ES-I3 (cell line): ENCODE data around the gene CTTNBP2NL.
"Not testable (repeated sequence)": the region's sequence is repeated elsewhere in the genome, so short reads cannot be mapped to it uniquely, and the experiment has no call there.

ENCODE experiments used
- H3K36me3 ChIP-seq: 2 replicates; pipeline ENCODE4 v1.6.1; 2013; ENCODE audit warnings: mild to moderate bottlenecking, low read length, control low read depth, moderate library complexity; ENCODE audit not compliant: insufficient read depth
- H3K4me1 ChIP-seq: 2 replicates; pipeline ENCODE4 v1.6.1; 2013; ENCODE audit warnings: mild to moderate bottlenecking, control low read depth, low read length; ENCODE audit not compliant: insufficient read depth
- H3K9ac ChIP-seq: 2 replicates; pipeline ENCODE4 v1.6.1; 2013; ENCODE audit warnings: low read depth, mild to moderate bottlenecking, low read length, moderate library complexity
- H3K9me3 ChIP-seq: 2 replicates; pipeline ENCODE4 v1.6.1; 2013; ENCODE audit warnings: mild to moderate bottlenecking, low read length, moderate library complexity; ENCODE audit not compliant: control insufficient read depth, insufficient read depth

CTTNBP2NL gene

GRCh38 chr1:112486063-112486462, 90.0 kb downstream of the CTTNBP2NL start:
- not testable (repeated sequence) for H3K9ac ChIP-seq, H3K36me3 ChIP-seq, H3K9me3 ChIP-seq, H3K4me1 ChIP-seq

GRCh38 chr1:112487686-112488085, 91.7 kb downstream of the CTTNBP2NL start:
- not testable (repeated sequence) for H3K9me3 ChIP-seq, H3K36me3 ChIP-seq, H3K4me1 ChIP-seq, H3K9ac ChIP-seq

- H3K36me3 ChIP-seq = no peaks in the 10 kb centered on the region
Measured at GRCh38 chr1:112488141-112488540, 92.1 kb downstream of the CTTNBP2NL start.

GRCh38 chr1:112492076-112492475, 96.1 kb downstream of the CTTNBP2NL start:
- H3K4me1 ChIP-seq = no peaks in the 10 kb centered on the region
- no peaks in the 10 kb centered on the region for H3K36me3 ChIP-seq

More at GRCh38 chr1:112488141-112488540, 92.1 kb downstream of the CTTNBP2NL start:
- H3K9ac ChIP-seq = no peak overlapping the region
- H3K4me1 ChIP-seq = no peaks in the 10 kb centered on the region
- no peaks in the 10 kb centered on the region for H3K9me3 ChIP-seq

GRCh38 chr1:112493351-112493750, 97.3 kb downstream of the CTTNBP2NL start:
- H3K36me3 ChIP-seq = no peaks in the 10 kb centered on the region

More at GRCh38 chr1:112492076-112492475, 96.1 kb downstream of the CTTNBP2NL start:
- H3K9ac ChIP-seq = no peak overlapping the region
- H3K9me3 ChIP-seq = no peaks in the 10 kb centered on the region

GRCh38 chr1:112496290-112496689, 100.3 kb downstream of the CTTNBP2NL start:
- H3K4me1 ChIP-seq = no peaks in the 10 kb centered on the region
- no peak overlapping the region for H3K9ac ChIP-seq
- no peaks in the 10 kb centered on the region for H3K9me3 ChIP-seq
- no peaks in the 10 kb centered on the region for H3K36me3 ChIP-seq

More at GRCh38 chr1:112493351-112493750, 97.3 kb downstream of the CTTNBP2NL start:
- no peak overlapping the region for H3K9ac ChIP-seq
- H3K9me3 ChIP-seq = no peaks in the 10 kb centered on the region
- H3K4me1 ChIP-seq = no peaks in the 10 kb centered on the region

- H3K9ac ChIP-seq = peak overlapping the region; percentile 61
- no peaks in the 10 kb centered on the region for H3K36me3 ChIP-seq
- peaks cover 14% of the 10 kb centered on the region; the same call in 1 of the 2 replicates for H3K4me1 ChIP-seq
- no peaks in the 10 kb centered on the region for H3K9me3 ChIP-seq
Measured at GRCh38 chr1:112501810-112502641, 106.0 kb downstream of the CTTNBP2NL start.

GRCh38 chr1:112502826-112503225, 106.8 kb downstream of the CTTNBP2NL start:
- H3K36me3 ChIP-seq = no peaks in the 10 kb centered on the region
- H3K9ac ChIP-seq = no peak overlapping the region; the same call in 1 of the 2 replicates
- H3K9me3 ChIP-seq = no peaks in the 10 kb centered on the region
- H3K4me1 ChIP-seq = peaks cover 14% of the 10 kb centered on the region; the same call in 1 of the 2 replicates

GRCh38 chr1:112504001-112504660, 108.1 kb downstream of the CTTNBP2NL start:
- H3K36me3 ChIP-seq = no peaks in the 10 kb centered on the region
- H3K4me1 ChIP-seq = peaks cover 14% of the 10 kb centered on the region; the same call in 1 of the 2 replicates
- H3K9ac ChIP-seq = no peak overlapping the region
- no peaks in the 10 kb centered on the region for H3K9me3 ChIP-seq

GRCh38 chr1:112504661-112505399, 108.8 kb downstream of the CTTNBP2NL start:
- H3K4me1 ChIP-seq = peaks cover 16% of the 10 kb centered on the region; the same call in 1 of the 2 replicates
- H3K9ac ChIP-seq = no peak overlapping the region

GRCh38 chr1:112505400-112505785, 109.4 kb downstream of the CTTNBP2NL start:
- Histone ChIP-seq H3K9me3 (no peaks in the 10 kb centered on the region), H3K9ac (no peak overlapping the region), H3K4me1 (peaks cover 20% of the 10 kb centered on the region; the same call in 1 of the 2 replicates), H3K36me3 (no peaks in the 10 kb centered on the region)

More at GRCh38 chr1:112504661-112505399, 108.8 kb downstream of the CTTNBP2NL start:
- no peaks in the 10 kb centered on the region for H3K9me3 ChIP-seq
- H3K36me3 ChIP-seq = no peaks in the 10 kb centered on the region

GRCh38 chr1:112505878-112506277, 109.9 kb downstream of the CTTNBP2NL start:
- peaks cover 25% of the 10 kb centered on the region for H3K4me1 ChIP-seq
- no peaks in the 10 kb centered on the region for H3K36me3 ChIP-seq
- H3K9me3 ChIP-seq = no peaks in the 10 kb centered on the region
- H3K9ac ChIP-seq = no peak overlapping the region

GRCh38 chr1:112506306-112506705, 110.3 kb downstream of the CTTNBP2NL start:
- Histone ChIP-seq H3K36me3 (no peaks in the 10 kb centered on the region), H3K4me1 (peaks cover 25% of the 10 kb centered on the region), H3K9me3 (no peaks in the 10 kb centered on the region), H3K9ac (no peak overlapping the region)

- Histone ChIP-seq H3K36me3 (no peaks in the 10 kb centered on the region), H3K9ac (no peak overlapping the region), H3K9me3 (no peaks in the 10 kb centered on the region), H3K4me1 (peaks cover 25% of the 10 kb centered on the region)
Measured at GRCh38 chr1:112506731-112507130, 110.7 kb downstream of the CTTNBP2NL start.
